CD4-positive, alpha-beta T cell (primary cell): ENCODE results near the gene SORCS2. TPM values are rescaled to one million over a fixed set of nuclear protein-coding genes. Genes with fewer than 3 reads are reported as not detected.

Experiments used
- ATAC-seq: fragments of 200-7000 bp; cut with Tn5 transposase; one replicate; pipeline ENCODE4 v1.10.0; 2022; ENCODE audit warnings: mild to moderate bottlenecking; ENCODE audit not compliant: poor library complexity
- CTCF ChIA-PET: fragments of 350-600 bp; sonication (Branson Sonifier 250); formaldehyde crosslinking; loops from one replicate; lab custom pipeline; 2021; ENCODE audit warnings: antibody characterized with exemption, inconsistent platforms; lab: Charles Lee
- POLR2A ChIA-PET: fragments of 350-600 bp; sonication (Branson Sonifier 250); formaldehyde crosslinking; loops from one replicate; lab custom pipeline; 2021; ENCODE audit warnings: antibody characterized with exemption, inconsistent platforms; lab: Charles Lee
- DNase-seq, 14 experiments: peaks; one replicate each; pipeline ENCODE4 v3.0.0-alpha.2; 2013 to 2020; ENCODE audit warnings: mixed read lengths in 2 of 14
- H3K27ac ChIP-seq, 2 donors: one replicate each; pipeline versions ENCODE4 v1.5.1 to v1.7.0; 2013; ENCODE audit warnings: low read length in 2 of 2, low read depth in 1 of 2, mild to moderate bottlenecking in 1 of 2
- H3K27me3 ChIP-seq, 2 experiments: 1 replicate in 1 of 2; 2 replicates in 1 of 2; pipeline versions ENCODE4 v1.6.1 to v1.7.0; 2013; ENCODE audit warnings: low read length in 2 of 2, control low read depth in 1 of 2, mild to moderate bottlenecking in 1 of 2, moderate library complexity in 1 of 2; ENCODE audit not compliant: insufficient read depth in 2 of 2, control insufficient read depth in 1 of 2
- H3K36me3 ChIP-seq: one replicate; pipeline ENCODE4 v1.6.1; 2013; ENCODE audit warnings: low read length, control low read depth; ENCODE audit not compliant: insufficient read depth
- H3K4me1 ChIP-seq: one replicate; pipeline ENCODE4 v1.6.1; 2013; ENCODE audit warnings: low read length, control low read depth; ENCODE audit not compliant: insufficient read depth
- H3K4me3 ChIP-seq: one replicate; pipeline ENCODE4 v1.5.1; 2013; ENCODE audit warnings: mild to moderate bottlenecking, low read length, moderate library complexity
- H3K9me3 ChIP-seq, 2 experiments: 1 replicate in 1 of 2; 2 replicates in 1 of 2; pipeline versions ENCODE4 v1.6.1 to v1.7.0; 2013; ENCODE audit warnings: low read length in 2 of 2, mild to moderate bottlenecking in 2 of 2, control low read depth in 1 of 2, moderate library complexity in 1 of 2; ENCODE audit not compliant: control insufficient read depth in 1 of 2, insufficient read depth in 1 of 2
- H3K27ac Mint-ChIP-seq: one replicate; pipeline ENCODE4 v1.8.0; 2020; ENCODE audit warnings: mixed read lengths
- H3K27me3 Mint-ChIP-seq: one replicate; pipeline ENCODE4 v1.8.0; 2021; ENCODE audit warnings: mixed read lengths
- H3K36me3 Mint-ChIP-seq: one replicate; pipeline ENCODE4 v1.8.0; 2021; ENCODE audit warnings: low read depth, mixed read lengths
- H3K4me1 Mint-ChIP-seq: one replicate; pipeline ENCODE4 v1.8.0; 2021; ENCODE audit warnings: low read depth, mixed read lengths
- H3K4me3 Mint-ChIP-seq: one replicate; pipeline ENCODE4 v1.8.0; 2020; ENCODE audit warnings: mild to moderate bottlenecking, mixed read lengths
- H3K9me3 Mint-ChIP-seq: one replicate; pipeline ENCODE4 v1.8.0; 2020; ENCODE audit warnings: mixed read lengths
- CTCF ChIP-seq: fragments of 200-600 bp; IDR thresholded peaks from one replicate; pipeline ENCODE4 v1.8.0; 2022; ENCODE audit warnings: antibody characterized with exemption, mild to moderate bottlenecking
- intact Hi-C, 2 experiments: fragments of 100-400 bp; cut with DNase I in 1 of 2; cut with micrococcal nuclease in 1 of 2; formaldehyde crosslinking; loops; one replicate each; pipeline versions ENCODE4 v1.15.1 to v1.9.0; 2023 to 2025; cut with DNase I, micrococcal nuclease
- total RNA-seq, 174 experiments: library from RNA in 2 of 174; stranded (reverse) in 2 of 174; gene quantifications; one replicate each; pipeline ENCODE4 v1.2.3 and lab custom pipeline; 2021 to 2026

The SORCS2 gene
- total RNA-seq, 2 experiments from 2014 or later = not detected

- H3K4me3 ChIP-seq = no peak overlapping the region
- intact Hi-C loops = no loop called here
- TF ChIP-seq CTCF = no peak
- no peak overlapping the region for H3K27ac ChIP-seq
- POLR2A ChIA-PET = no interaction called here
- Mint-ChIP-seq H3K4me3 (no peak overlapping the region), H3K27me3 (peaks cover 46% of the 10 kb centered on the region), H3K4me1 (no peaks in the 10 kb centered on the region), H3K27ac (no peak overlapping the region), H3K9me3 (peaks cover 5% of the 10 kb centered on the region), H3K36me3 (no peaks in the 10 kb centered on the region)
- CTCF ChIA-PET = no interaction called here
- no peak for DNase-seq
- H3K4me1 ChIP-seq = no peaks in the 10 kb centered on the region
- peaks cover 0 to 16% of the 10 kb centered on the region in 2 experiments for H3K27me3 ChIP-seq
- no peaks in the 10 kb centered on the region for H3K36me3 ChIP-seq
- ATAC-seq = no peak
- peaks cover 0 to 6% of the 10 kb centered on the region in 2 experiments for H3K9me3 ChIP-seq
Observed at GRCh38 chr4:7186031-7186430, 6.3 kb upstream of the SORCS2 start.

DNA sequence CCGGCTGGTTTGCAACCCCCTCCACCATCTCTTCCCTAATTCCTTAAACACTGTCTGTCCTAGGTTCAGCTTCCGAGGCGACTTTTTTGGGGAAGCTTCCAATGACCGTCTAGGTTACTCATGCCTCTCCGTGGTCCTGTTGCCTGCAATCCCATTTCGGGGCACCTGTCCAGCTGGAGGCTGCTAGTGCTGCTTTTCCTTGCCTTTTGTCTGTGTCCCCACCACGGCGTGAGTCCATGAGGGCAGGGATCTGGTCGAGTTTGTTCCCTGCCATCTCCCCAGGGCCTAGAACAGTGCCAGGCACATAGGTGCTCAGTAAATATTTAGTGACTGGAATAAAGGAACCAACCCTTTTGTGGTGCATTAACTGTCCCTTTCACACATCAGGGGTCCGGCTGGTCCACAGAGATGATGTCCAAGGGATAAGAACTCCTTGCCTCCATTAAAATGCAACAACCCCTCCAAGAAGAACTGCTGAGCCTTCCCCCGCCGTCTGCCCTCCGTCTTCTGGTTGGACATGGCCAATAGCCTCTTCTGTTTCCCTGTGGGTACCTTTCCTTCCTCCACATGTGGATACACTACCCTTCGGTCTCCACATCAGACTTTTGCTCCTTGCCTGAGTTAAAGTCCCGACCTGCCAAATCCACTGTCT is 5.7 kb upstream of the SORCS2 start:
- DNase-seq (no peak), ATAC-seq (no peak)
- Histone ChIP-seq H3K27me3 (peaks cover 4 to 20% of the 10 kb centered on the region in 2 experiments), H3K4me3 (no peak overlapping the region), H3K36me3 (no peaks in the 10 kb centered on the region), H3K9me3 (peaks cover 0 to 4% of the 10 kb centered on the region in 2 experiments), H3K27ac (no peak overlapping the region), H3K4me1 (no peaks in the 10 kb centered on the region)
- intact Hi-C loops = no loop called here
- Mint-ChIP-seq H3K27ac (no peak overlapping the region), H3K4me1 (no peaks in the 10 kb centered on the region), H3K9me3 (peaks cover 5% of the 10 kb centered on the region), H3K36me3 (no peaks in the 10 kb centered on the region), H3K4me3 (no peak overlapping the region), H3K27me3 (peaks cover 48% of the 10 kb centered on the region)
- no peak for TF ChIP-seq CTCF
- CTCF ChIA-PET = no interaction called here
- POLR2A ChIA-PET = no interaction called here

GRCh38 chr4:7187168-7187535 is 5.2 kb upstream of the SORCS2 start:
- H3K36me3 Mint-ChIP-seq = no peaks in the 10 kb centered on the region
- H3K9me3 Mint-ChIP-seq = peaks cover 5% of the 10 kb centered on the region
- H3K27ac Mint-ChIP-seq = no peak overlapping the region
- POLR2A ChIA-PET = no interaction called here
- no peak overlapping the region for H3K4me3 Mint-ChIP-seq
- H3K27me3 ChIP-seq = peaks cover 8 to 25% of the 10 kb centered on the region in 2 experiments
- ATAC-seq (no peak), DNase-seq (no peak)
- no peaks in the 10 kb centered on the region for H3K36me3 ChIP-seq
- H3K9me3 ChIP-seq = peaks cover 0 to 4% of the 10 kb centered on the region in 2 experiments
- CTCF ChIA-PET = no interaction called here
- intact Hi-C loops = no loop called here
- H3K4me3 ChIP-seq = no peak overlapping the region
- no peaks in the 10 kb centered on the region for H3K4me1 ChIP-seq
- peaks cover 51% of the 10 kb centered on the region for H3K27me3 Mint-ChIP-seq
- no peaks in the 10 kb centered on the region for H3K4me1 Mint-ChIP-seq
- no peak for TF ChIP-seq CTCF
- H3K27ac ChIP-seq = no peak overlapping the region
